B cell (primary cell): Measurements from ENCODE around the gene CALML6. TPM values are rescaled to one million over a fixed set of nuclear protein-coding genes. Genes with fewer than 3 reads are reported as not detected.

ENCODE experiments used
- ATAC-seq: fragments of 200-7000 bp; cut with Tn5 transposase; one replicate; pipeline ENCODE4 v1.10.0; 2021; ENCODE audit warnings: low read depth, mild to moderate bottlenecking, moderate number of reproducible peaks, moderate library complexity
- CTCF ChIA-PET: fragments of 350-600 bp; sonication (Branson Sonifier 250); formaldehyde crosslinking; loops from one replicate; lab custom pipeline; 2021; ENCODE audit warnings: antibody characterized with exemption, inconsistent platforms; lab: Charles Lee
- POLR2A ChIA-PET: fragments of 350-600 bp; sonication (Branson Sonifier 250); formaldehyde crosslinking; loops from one replicate; lab custom pipeline; 2021; ENCODE audit warnings: antibody characterized with exemption; lab: Charles Lee
- DNase-seq: peaks from one replicate; pipeline ENCODE4 v3.0.0; 2013
- H2AFZ ChIP-seq: 2 replicates; pipeline ENCODE4 v1.6.1; 2012; ENCODE audit warnings: mild to moderate bottlenecking, low read depth, low read length; ENCODE audit not compliant: insufficient read depth, poor library complexity, severe bottlenecking
- H3K27ac ChIP-seq, 2 donors: 1 replicate in 1 of 2; 2 replicates in 1 of 2; pipeline ENCODE4 v1.5.1; 2012 to 2013; ENCODE audit warnings: low read length in 2 of 2, mild to moderate bottlenecking in 2 of 2, moderate library complexity in 1 of 2
- H3K27me3 ChIP-seq, 4 experiments: fragments of 200-600 bp in 1 of 4; sonication (generic) in 1 of 4; replicated peaks in 1 of 4; 1 replicate in 2 of 4; 2 replicates in 2 of 4; pipeline versions ENCODE4 v1.6.1 to v1.7.0; 2013 to 2016; ENCODE audit warnings: low read length in 3 of 4, mild to moderate bottlenecking in 2 of 4, mixed read lengths in 1 of 4, moderate library complexity in 1 of 4; ENCODE audit not compliant: insufficient read depth in 4 of 4, control insufficient read depth in 3 of 4; ENCODE audit errors: control extremely low read depth in 1 of 4
- H3K36me3 ChIP-seq, 2 experiments: replicated peaks in 1 of 2; 1 replicate in 1 of 2; 2 replicates in 1 of 2; pipeline versions ENCODE4 v1.6.1 to v1.7.1; 2013; ENCODE audit warnings: low read length in 1 of 2; ENCODE audit not compliant: insufficient read depth in 2 of 2, control insufficient read depth in 1 of 2; ENCODE audit errors: control extremely low read depth in 1 of 2, extremely low read depth in 1 of 2
- H3K4me1 ChIP-seq, 2 donors: fragments of 200-600 bp in 1 of 2; sonication (generic) in 1 of 2; 1 replicate in 1 of 2; 2 replicates in 1 of 2; pipeline versions ENCODE4 v1.5.1 to v1.6.1; 2013 to 2017; ENCODE audit warnings: low read length in 2 of 2; ENCODE audit not compliant: control insufficient read depth in 2 of 2, insufficient read depth in 2 of 2
- H3K4me2 ChIP-seq: replicated peaks from 2 replicates; pipeline ENCODE3; 2012; ENCODE audit warnings: mild to moderate bottlenecking, low read depth, low read length; ENCODE audit not compliant: poor library complexity, severe bottlenecking
- H3K4me3 ChIP-seq, 5 experiments: fragments of 200-600 bp in 1 of 5; sonication (generic) in 1 of 5; 1 replicate in 3 of 5; 2 replicates in 2 of 5; pipeline versions ENCODE4 v1.5.1 to v1.7.0; 2011 to 2016; ENCODE audit warnings: low read length in 4 of 5, mild to moderate bottlenecking in 4 of 5, low read depth in 2 of 5, control low read depth in 1 of 5, moderate library complexity in 1 of 5; ENCODE audit not compliant: insufficient read depth in 1 of 5; ENCODE audit errors: control extremely low read depth in 1 of 5, extremely low read depth in 1 of 5
- H3K79me2 ChIP-seq: fragments of 200-600 bp; sonication (generic); one replicate; pipeline ENCODE4 v1.6.0; 2016; ENCODE audit warnings: low read length; ENCODE audit not compliant: control insufficient read depth, insufficient read depth
- H3K9ac ChIP-seq: fragments of 200-600 bp; sonication (generic); 2 replicates; pipeline ENCODE4 v1.6.1; 2017; ENCODE audit warnings: mild to moderate bottlenecking, low read length, moderate library complexity
- H3K9me3 ChIP-seq, 3 donors: one replicate each; pipeline versions ENCODE4 v1.6.1 to v1.7.1; 2013; ENCODE audit warnings: low read length in 2 of 3; ENCODE audit not compliant: control insufficient read depth in 2 of 3, insufficient read depth in 1 of 3; ENCODE audit errors: control extremely low read depth in 1 of 3
- H4K20me1 ChIP-seq: 2 replicates; pipeline ENCODE4 v1.6.0; 2012; ENCODE audit warnings: mild to moderate bottlenecking, low read length; ENCODE audit not compliant: insufficient read depth, control insufficient read depth, poor library complexity, severe bottlenecking
- H3K27ac Mint-ChIP-seq: one replicate; pipeline ENCODE4 v1.8.0; 2021; ENCODE audit warnings: mixed read lengths
- H3K27me3 Mint-ChIP-seq: one replicate; pipeline ENCODE4 v1.8.0; 2021; ENCODE audit warnings: mixed read lengths
- H3K4me1 Mint-ChIP-seq: one replicate; pipeline ENCODE4 v1.8.0; 2021; ENCODE audit warnings: mixed read lengths
- H3K4me3 Mint-ChIP-seq: one replicate; pipeline ENCODE4 v1.8.0; 2021; ENCODE audit warnings: mixed read lengths
- H3K9me3 Mint-ChIP-seq: one replicate; pipeline ENCODE4 v1.8.0; 2022; ENCODE audit warnings: mixed read lengths; ENCODE audit not compliant: insufficient read depth
- EZH2 ChIP-seq: IDR thresholded peaks from 2 replicates; pipeline ENCODE4 v1.6.1; 2012; ENCODE audit warnings: borderline replicate concordance, low read depth, mild to moderate bottlenecking, moderate library complexity, low read length; ENCODE audit not compliant: insufficient read depth, poor library complexity, severe bottlenecking
- WGBS: methylation state at CpG from one replicate; pipeline ENCODE4 v1.1.5; 2013; ENCODE audit warnings: missing lambda C conversion rate; ENCODE audit not compliant: insufficient coverage; 5-methylcytosine and 5-hydroxymethylcytosine counted together
- intact Hi-C: fragments of 100-400 bp; cut with micrococcal nuclease; formaldehyde crosslinking; loops from one replicate; pipeline ENCODE4 v1.10.0; 2022
- polyA plus RNA-seq: library from polyadenylated mRNA; depleted of rRNA; stranded (reverse); fragments of >200 nt; gene quantifications from 2 replicates; pipeline ENCODE4 v1.2.3, GENCODE V29; 2012
- total RNA-seq, 2 donors: library from RNA; stranded (reverse); fragments of 120-200 nt in 1 of 2; gene quantifications; 1 replicate in 1 of 2; 2 replicates in 1 of 2; pipeline versions ENCODE4 v1.2.3 to v1.2.4, GENCODE V29; 2013 to 2022
- TF ChIP-seq, protein P1 (sequence below): fragments of 200-600 bp; IDR thresholded peaks from one replicate; pipeline ENCODE4 v1.8.0; 2022; ENCODE audit warnings: antibody characterized with exemption, mild to moderate bottlenecking

The CALML6 gene
- total and polyA plus RNA-seq, 2 donors (not counting 1 experiment from before 2014, with no cell fraction given) = 0.64 to 2.0 TPM

DNA sequence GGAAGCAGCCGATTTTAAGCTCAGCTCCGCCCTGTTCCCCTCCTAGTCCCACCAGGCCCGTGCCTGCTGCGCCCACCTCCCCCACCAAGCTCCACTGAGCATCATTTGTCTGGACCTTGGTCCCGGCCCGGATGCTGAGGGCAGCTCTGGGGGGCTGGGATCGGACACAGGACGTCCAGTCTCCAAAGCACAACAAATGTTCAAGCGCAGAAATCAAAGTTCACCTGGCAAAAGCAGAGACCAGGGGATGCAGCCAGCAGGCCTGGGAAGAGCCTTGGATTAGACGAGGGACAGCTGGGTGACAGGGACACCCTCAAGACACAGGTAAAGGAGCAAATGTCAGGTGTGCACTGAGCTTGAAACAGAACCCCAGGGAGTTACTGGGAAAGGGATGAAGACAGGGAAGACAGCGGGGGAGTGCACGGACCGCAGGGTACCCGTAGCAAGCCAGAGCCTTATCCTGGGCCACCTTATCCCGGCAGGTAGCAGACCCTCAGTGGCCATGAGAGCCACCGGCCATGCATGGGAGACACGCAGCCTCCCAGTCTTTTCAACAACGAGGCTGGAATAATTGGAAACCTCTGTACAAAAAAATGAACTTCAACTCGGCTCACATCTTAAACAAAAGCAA lies 26.3 kb downstream of the CALML6 start:
- Histone ChIP-seq H3K27ac (no peak overlapping the region), H3K9me3 (no peaks in the 10 kb centered on the region), H3K4me2 (no peak overlapping the region), H4K20me1 (no peaks in the 10 kb centered on the region), H2AFZ (no peak overlapping the region), H3K36me3 (no peaks in the 10 kb centered on the region), H3K27me3 (peaks cover 0 to 7% (median 0%) of the 10 kb centered on the region in 4 experiments), H3K4me1 (peaks cover 2 to 8% of the 10 kb centered on the region in 2 donors), H3K9ac (no peak overlapping the region), H3K79me2 (no peaks in the 10 kb centered on the region), H3K4me3 (no peak overlapping the region)
- CTCF ChIA-PET = interaction anchor here (0.8 to 1.9 kb wide), 2 partner anchors 10 to 103 kb away, joined by 4 to 10 read pairs; no protein-coding TSS in a partner anchor
- no peak for DNase-seq
- TF ChIP-seq, protein P1, sequence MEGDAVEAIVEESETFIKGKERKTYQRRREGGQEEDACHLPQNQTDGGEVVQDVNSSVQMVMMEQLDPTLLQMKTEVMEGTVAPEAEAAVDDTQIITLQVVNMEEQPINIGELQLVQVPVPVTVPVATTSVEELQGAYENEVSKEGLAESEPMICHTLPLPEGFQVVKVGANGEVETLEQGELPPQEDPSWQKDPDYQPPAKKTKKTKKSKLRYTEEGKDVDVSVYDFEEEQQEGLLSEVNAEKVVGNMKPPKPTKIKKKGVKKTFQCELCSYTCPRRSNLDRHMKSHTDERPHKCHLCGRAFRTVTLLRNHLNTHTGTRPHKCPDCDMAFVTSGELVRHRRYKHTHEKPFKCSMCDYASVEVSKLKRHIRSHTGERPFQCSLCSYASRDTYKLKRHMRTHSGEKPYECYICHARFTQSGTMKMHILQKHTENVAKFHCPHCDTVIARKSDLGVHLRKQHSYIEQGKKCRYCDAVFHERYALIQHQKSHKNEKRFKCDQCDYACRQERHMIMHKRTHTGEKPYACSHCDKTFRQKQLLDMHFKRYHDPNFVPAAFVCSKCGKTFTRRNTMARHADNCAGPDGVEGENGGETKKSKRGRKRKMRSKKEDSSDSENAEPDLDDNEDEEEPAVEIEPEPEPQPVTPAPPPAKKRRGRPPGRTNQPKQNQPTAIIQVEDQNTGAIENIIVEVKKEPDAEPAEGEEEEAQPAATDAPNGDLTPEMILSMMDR = no peak
- no peak for TF ChIP-seq EZH2
- Mint-ChIP-seq H3K9me3 (no peaks in the 10 kb centered on the region), H3K27ac (no peak overlapping the region), H3K4me3 (no peak overlapping the region), H3K4me1 (peaks cover 8% of the 10 kb centered on the region), H3K27me3 (peaks cover 3% of the 10 kb centered on the region)
- 76% methylated on average over 19 of the region's 19 CpGs for WGBS
- intact Hi-C loops = no loop called here
- POLR2A ChIA-PET = no interaction called here
- no peak for ATAC-seq
